Caco-2 (cell line): ENCODE measurements around the gene NDEL1. TPM values are rescaled to one million over a fixed set of nuclear protein-coding genes. Genes with fewer than 3 reads are reported as not detected.

Source experiments
- BruUV-seq: library from RNA; stranded (reverse); fragments of 400-500 nt; replicated peaks from 2 replicates; lab custom pipeline; 2021; lab: Mats Ljungman, UMichigan
- CTCF ChIA-PET: fragments of 300-600 bp; sonication (Branson Sonifier 250); formaldehyde crosslinking; loops from one replicate; lab custom pipeline; 2022; ENCODE audit warnings: antibody characterized with exemption; lab: Charles Lee
- POLR2A ChIA-PET: fragments of 300-600 bp; sonication (Branson Sonifier 250); formaldehyde crosslinking; loops from one replicate; lab custom pipeline; 2022; ENCODE audit warnings: antibody characterized with exemption; lab: Charles Lee
- DNase-seq, 2 experiments: peaks; one replicate each; pipeline versions ENCODE4 v3.0.0 to v3.0.0-alpha.2; 2020 to 2022
- H3K27me3 ChIP-seq: replicated peaks from 2 replicates; pipeline ENCODE4 v1.6.0; 2011; ENCODE audit warnings: low read length; ENCODE audit not compliant: control insufficient read depth, insufficient read depth
- H3K36me3 ChIP-seq: 2 replicates; pipeline ENCODE4 v1.5.1; 2011; ENCODE audit warnings: low read length; ENCODE audit not compliant: control insufficient read depth, insufficient read depth
- H3K4me1 ChIP-seq: fragments of 250-450 bp; sonication (Bioruptor Pico); 2 replicates; pipeline ENCODE4 v1.5.1; 2020; ENCODE audit warnings: mild to moderate bottlenecking
- H3K4me3 ChIP-seq: 2 replicates; pipeline ENCODE4 v1.5.1; 2011; ENCODE audit warnings: low read depth, mild to moderate bottlenecking, control low read depth, low read length
- H3K9me3 ChIP-seq: fragments of 250-450 bp; sonication (Bioruptor Pico); 2 replicates; pipeline ENCODE4 v1.5.1; 2020; ENCODE audit warnings: mild to moderate bottlenecking, moderate library complexity
- H3K27ac Mint-ChIP-seq: one replicate; pipeline ENCODE4 v1.8.0; 2022; ENCODE audit warnings: mixed read lengths; ENCODE audit not compliant: unreplicated experiment
- H3K27me3 Mint-ChIP-seq: one replicate; pipeline ENCODE4 v1.8.0; 2022; ENCODE audit warnings: mixed read lengths; ENCODE audit not compliant: insufficient read depth, unreplicated experiment
- H3K36me3 Mint-ChIP-seq: one replicate; pipeline ENCODE4 v1.8.0; 2022; ENCODE audit warnings: mild to moderate bottlenecking, mixed read lengths; ENCODE audit not compliant: insufficient read depth, unreplicated experiment
- H3K4me1 Mint-ChIP-seq: one replicate; pipeline ENCODE4 v1.8.0; 2022; ENCODE audit warnings: low read depth, mixed read lengths; ENCODE audit not compliant: unreplicated experiment
- H3K4me3 Mint-ChIP-seq: one replicate; pipeline ENCODE4 v1.8.0; 2022; ENCODE audit warnings: mild to moderate bottlenecking, moderate library complexity, mixed read lengths; ENCODE audit not compliant: unreplicated experiment
- H3K9me3 Mint-ChIP-seq: one replicate; pipeline ENCODE4 v1.8.0; 2022; ENCODE audit warnings: mixed read lengths; ENCODE audit not compliant: unreplicated experiment
- CTCF ChIP-seq, 2 experiments: fragments of 200-600 bp in 1 of 2; IDR thresholded peaks; 1 replicate in 1 of 2; 2 replicates in 1 of 2; pipeline versions ENCODE4 v1.5.1 to v1.8.0; 2011 to 2022; ENCODE audit warnings: antibody characterized with exemption in 1 of 2, control low read depth in 1 of 2, inconsistent platforms in 1 of 2, low read depth in 1 of 2, low read length in 1 of 2, mild to moderate bottlenecking in 1 of 2, moderate library complexity in 1 of 2; ENCODE audit not compliant: insufficient read depth in 1 of 2, severe bottlenecking in 1 of 2, unreplicated experiment in 1 of 2
- intact Hi-C: fragments of 100-400 bp; cut with micrococcal nuclease; formaldehyde crosslinking; loops from one replicate; pipeline ENCODE4 v1.10.0; 2022; ENCODE audit not compliant: unreplicated experiment
- total RNA-seq: library from RNA; stranded (reverse); gene quantifications from 2 replicates; pipeline ENCODE4 v1.2.3, GENCODE V29; 2022

Gene NDEL1
- total RNA-seq, 1 experiment from 2014 or later = 32.2 TPM

- H3K27me3 Mint-ChIP-seq = no peaks in the 10 kb centered on the region
- H3K4me1 Mint-ChIP-seq = no peaks in the 10 kb centered on the region
- H3K9me3 ChIP-seq = no peaks in the 10 kb centered on the region
- no peaks in the 10 kb centered on the region for H3K27me3 ChIP-seq
- H3K36me3 Mint-ChIP-seq = peaks cover 47% of the 10 kb centered on the region
- ChIA-PET CTCF (no interaction called here), POLR2A (no interaction called here)
- no peaks in the 10 kb centered on the region for H3K4me1 ChIP-seq
- H3K9me3 Mint-ChIP-seq = no peaks in the 10 kb centered on the region
- TF ChIP-seq CTCF (IDR thresholded peaks at IDR 0.05; ENCODE audit: insufficient read depth in 1 of 2, low read depth in 1 of 2, low read length in 1 of 2, severe bottlenecking in 1 of 2, unreplicated experiment in 1 of 2) = no peak
- intact Hi-C loops = no loop called here
- H3K36me3 ChIP-seq = no peaks in the 10 kb centered on the region; the same call in 1 of the 2 replicates
- no peak overlapping the region for H3K27ac Mint-ChIP-seq
- H3K4me3 Mint-ChIP-seq = no peak overlapping the region
- no peak overlapping the region for H3K4me3 ChIP-seq
- no peak for DNase-seq
- no TSS peak for BruUV-seq
Measured at GRCh38 chr17:8459831-8460230, 24.1 kb downstream of the NDEL1 start.

GRCh38 chr17:8462564-8462963 lies 26.9 kb downstream of the NDEL1 start:
- Histone ChIP-seq H3K36me3 (no peaks in the 10 kb centered on the region), H3K4me3 (no peak overlapping the region), H3K4me1 (no peaks in the 10 kb centered on the region), H3K9me3 (no peaks in the 10 kb centered on the region), H3K27me3 (no peaks in the 10 kb centered on the region)
- H3K4me3 Mint-ChIP-seq = no peak overlapping the region
- no peak for DNase-seq
- no peaks in the 10 kb centered on the region for H3K9me3 Mint-ChIP-seq
- TF ChIP-seq CTCF (IDR thresholded peaks at IDR 0.05; ENCODE audit: insufficient read depth in 1 of 2, low read depth in 1 of 2, low read length in 1 of 2, severe bottlenecking in 1 of 2, unreplicated experiment in 1 of 2) = no peak
- POLR2A ChIA-PET = no interaction called here
- peaks cover 32% of the 10 kb centered on the region for H3K36me3 Mint-ChIP-seq
- no peaks in the 10 kb centered on the region for H3K27me3 Mint-ChIP-seq
- intact Hi-C loops = no loop called here
- CTCF ChIA-PET = no interaction called here
- no peaks in the 10 kb centered on the region for H3K4me1 Mint-ChIP-seq
- no peak overlapping the region for H3K27ac Mint-ChIP-seq
- BruUV-seq = no TSS peak

- no peaks in the 10 kb centered on the region for H3K9me3 ChIP-seq
- peaks cover 36% of the 10 kb centered on the region for H3K36me3 Mint-ChIP-seq
- no peak for TF ChIP-seq CTCF (IDR thresholded peaks at IDR 0.05; ENCODE audit: insufficient read depth in 1 of 2, low read depth in 1 of 2, low read length in 1 of 2, severe bottlenecking in 1 of 2, unreplicated experiment in 1 of 2)
- no peaks in the 10 kb centered on the region for H3K27me3 Mint-ChIP-seq
- CTCF ChIA-PET = no interaction called here
- no peak overlapping the region for H3K27ac Mint-ChIP-seq
- H3K27me3 ChIP-seq = no peaks in the 10 kb centered on the region
- H3K4me1 Mint-ChIP-seq = no peaks in the 10 kb centered on the region
- POLR2A ChIA-PET = no interaction called here
- no peak for DNase-seq
- no peaks in the 10 kb centered on the region for H3K4me1 ChIP-seq
- H3K36me3 ChIP-seq = no peaks in the 10 kb centered on the region
- no peak overlapping the region for H3K4me3 ChIP-seq
- H3K4me3 Mint-ChIP-seq = no peak overlapping the region
- H3K9me3 Mint-ChIP-seq = no peaks in the 10 kb centered on the region
- intact Hi-C loops = no loop called here
- BruUV-seq = no TSS peak
Measured at GRCh38 chr17:8463099-8463498, 27.4 kb downstream of the NDEL1 start.
